Endodermal cell (in vitro differentiated cells): ENCODE results near the gene KCNAB2. TPM values are rescaled to one million over a fixed set of nuclear protein-coding genes. Genes with fewer than 3 reads are reported as not detected.

Experiments
- DNase-seq: peaks from one replicate; pipeline ENCODE4 v3.0.0-alpha.2; 2017
- H3K27ac ChIP-seq: 2 replicates; pipeline ENCODE4 v1.5.1; 2013; ENCODE audit warnings: mild to moderate bottlenecking, low read depth, low read length, moderate library complexity
- H3K27me3 ChIP-seq: 2 replicates; pipeline ENCODE4 v1.6.1; 2013; ENCODE audit warnings: mild to moderate bottlenecking, low read length, moderate library complexity; ENCODE audit not compliant: insufficient read depth, control insufficient read depth, poor library complexity, severe bottlenecking
- H3K36me3 ChIP-seq: 2 replicates; pipeline ENCODE4 v1.7.0; 2013; ENCODE audit warnings: mild to moderate bottlenecking, low read length, moderate library complexity; ENCODE audit not compliant: control insufficient read depth, insufficient read depth
- H3K4me1 ChIP-seq: one replicate; pipeline ENCODE4 v1.7.0; 2013; ENCODE audit warnings: low read length; ENCODE audit not compliant: control insufficient read depth, insufficient read depth
- H3K4me3 ChIP-seq: 2 replicates; pipeline ENCODE4 v1.5.1; 2013; ENCODE audit warnings: mild to moderate bottlenecking, low read length, moderate library complexity
- H3K9ac ChIP-seq: 2 replicates; pipeline ENCODE4 v1.6.1; 2013; ENCODE audit warnings: mild to moderate bottlenecking, low read length, moderate library complexity; ENCODE audit not compliant: poor library complexity, severe bottlenecking; ENCODE audit errors: extremely low read depth
- H3K9me3 ChIP-seq: 2 replicates; pipeline ENCODE4 v1.6.1; 2013; ENCODE audit warnings: mild to moderate bottlenecking, low read length, moderate library complexity; ENCODE audit not compliant: control insufficient read depth
- H3K27ac Mint-ChIP-seq: 2 replicates; pipeline ENCODE4 v1.8.0; 2020; ENCODE audit warnings: mixed read lengths
- H3K27me3 Mint-ChIP-seq: 2 replicates; pipeline ENCODE4 v1.8.0; 2021; ENCODE audit warnings: mild to moderate bottlenecking, mixed read lengths; ENCODE audit not compliant: insufficient read depth
- H3K36me3 Mint-ChIP-seq: 2 replicates; pipeline ENCODE4 v1.8.0; 2020; ENCODE audit warnings: low read depth, mixed read lengths
- H3K4me1 Mint-ChIP-seq: 2 replicates; pipeline ENCODE4 v1.8.0; 2020; ENCODE audit warnings: mixed read lengths
- H3K4me3 Mint-ChIP-seq: 2 replicates; pipeline ENCODE4 v1.8.0; 2020; ENCODE audit warnings: mild to moderate bottlenecking, moderate library complexity, mixed read lengths
- H3K9me3 Mint-ChIP-seq: 2 replicates; pipeline ENCODE4 v1.8.0; 2020; ENCODE audit warnings: mild to moderate bottlenecking, mixed read lengths
- CTCF ChIP-seq: fragments of 200-600 bp; sonication (generic); conservative IDR thresholded peaks from 2 replicates; pipeline ENCODE4 v1.5.0; 2021; ENCODE audit warnings: antibody characterized with exemption, mild to moderate bottlenecking
- WGBS, 2 experiments: methylation state at CpG; one replicate each; pipeline versions ENCODE4 v1.1.5 to v1.1.7; 2013; ENCODE audit warnings: missing lambda C conversion rate in 2 of 2, mixed read lengths in 1 of 2; ENCODE audit not compliant: insufficient coverage in 1 of 2, insufficient read length in 1 of 2; 5-methylcytosine and 5-hydroxymethylcytosine counted together
- total RNA-seq, 2 donors: library from RNA; stranded (reverse); fragmentation: NEBNext Ultra II Directional in 1 of 2; extraction: Animal tissue kit (Norgen Biotek cat#: 25700) in 1 of 2; gene quantifications; 2 replicates in 1 of 2; 3 replicates in 1 of 2; pipeline ENCODE4 v1.2.1, GENCODE V29; 2021

The KCNAB2 gene
- total RNA-seq, 2 donors from 2014 or later: 14.9 to 22.9 TPM

GRCh38 chr1:6019166-6019845 is 26.4 kb upstream of the KCNAB2 start:
- no peaks in the 10 kb centered on the region for H3K36me3 Mint-ChIP-seq
- H3K4me3 Mint-ChIP-seq: no peak overlapping the region
- H3K27me3 Mint-ChIP-seq: peaks cover 6% of the 10 kb centered on the region
- Histone ChIP-seq H3K27me3 (no peaks in the 10 kb centered on the region), H3K9ac (no peak overlapping the region), H3K4me3 (no peak overlapping the region), H3K27ac (no peak overlapping the region), H3K9me3 (no peaks in the 10 kb centered on the region), H3K4me1 (no peaks in the 10 kb centered on the region), H3K36me3 (no peaks in the 10 kb centered on the region)
- no peaks in the 10 kb centered on the region for H3K9me3 Mint-ChIP-seq
- no peak for TF ChIP-seq CTCF
- H3K27ac Mint-ChIP-seq: no peak overlapping the region
- WGBS, 2 experiments: 91 to 93% methylated on average over 12 to 15 of the region's 15 CpGs
- no peak for DNase-seq
- no peaks in the 10 kb centered on the region for H3K4me1 Mint-ChIP-seq

- H3K9me3 Mint-ChIP-seq: no peaks in the 10 kb centered on the region
- H3K27me3 Mint-ChIP-seq: peaks cover 6% of the 10 kb centered on the region
- Histone ChIP-seq H3K4me3 (no peak overlapping the region), H3K4me1 (no peaks in the 10 kb centered on the region), H3K9me3 (no peaks in the 10 kb centered on the region), H3K27ac (no peak overlapping the region), H3K36me3 (no peaks in the 10 kb centered on the region), H3K27me3 (no peaks in the 10 kb centered on the region), H3K9ac (no peak overlapping the region)
- WGBS, 2 experiments: 56 to 85% methylated on average over 2 to 4 of the region's 4 CpGs
- no peaks in the 10 kb centered on the region for H3K4me1 Mint-ChIP-seq
- H3K36me3 Mint-ChIP-seq: no peaks in the 10 kb centered on the region
- TF ChIP-seq CTCF: no peak
- H3K27ac Mint-ChIP-seq: no peak overlapping the region
- no peak overlapping the region for H3K4me3 Mint-ChIP-seq
- no peak for DNase-seq
Observed at GRCh38 chr1:6022193-6022592, 23.5 kb upstream of the KCNAB2 start.

- WGBS, 2 experiments: 78 to 83% methylated on average over 4 to 5 of the region's 5 CpGs
- no peak for DNase-seq
- Histone ChIP-seq H3K4me3 (no peak overlapping the region), H3K27me3 (no peaks in the 10 kb centered on the region), H3K27ac (no peak overlapping the region), H3K4me1 (no peaks in the 10 kb centered on the region), H3K36me3 (no peaks in the 10 kb centered on the region), H3K9ac (no peak overlapping the region), H3K9me3 (no peaks in the 10 kb centered on the region)
- no peak for TF ChIP-seq CTCF
- Mint-ChIP-seq H3K27me3 (peaks cover 6% of the 10 kb centered on the region), H3K4me1 (no peaks in the 10 kb centered on the region), H3K4me3 (no peak overlapping the region), H3K36me3 (no peaks in the 10 kb centered on the region), H3K27ac (no peak overlapping the region), H3K9me3 (no peaks in the 10 kb centered on the region)
Observed at GRCh38 chr1:6023346-6023745, 22.3 kb upstream of the KCNAB2 start.
